Endothelial cell (in vitro differentiated cells): ENCODE measurements around the gene HIVEP3. TPM values are rescaled to one million over a fixed set of nuclear protein-coding genes. Genes with fewer than 3 reads are reported as not detected.

Experiments
- DNase-seq: peaks from one replicate; pipeline ENCODE4 v3.0.0; 2021; ENCODE audit warnings: low spot score
- H3K27ac Mint-ChIP-seq: one replicate; pipeline ENCODE4 v1.8.0; 2021; ENCODE audit warnings: mixed read lengths, inconsistent platforms; ENCODE audit not compliant: unreplicated experiment
- H3K27me3 Mint-ChIP-seq: one replicate; pipeline ENCODE4 v1.8.0; 2021; ENCODE audit warnings: mild to moderate bottlenecking, moderate library complexity, mixed read lengths, inconsistent platforms; ENCODE audit not compliant: unreplicated experiment
- H3K36me3 Mint-ChIP-seq: one replicate; pipeline ENCODE4 v1.8.0; 2021; ENCODE audit warnings: mild to moderate bottlenecking, low read depth, mixed read lengths, inconsistent platforms; ENCODE audit not compliant: unreplicated experiment
- H3K4me1 Mint-ChIP-seq: one replicate; pipeline ENCODE4 v1.8.0; 2021; ENCODE audit warnings: mild to moderate bottlenecking, mixed read lengths, inconsistent platforms; ENCODE audit not compliant: unreplicated experiment
- H3K4me3 Mint-ChIP-seq: one replicate; pipeline ENCODE4 v1.8.0; 2021; ENCODE audit warnings: mild to moderate bottlenecking, mixed read lengths, inconsistent platforms; ENCODE audit not compliant: unreplicated experiment
- H3K9me3 Mint-ChIP-seq: one replicate; pipeline ENCODE4 v1.8.0; 2021; ENCODE audit warnings: mixed read lengths, inconsistent platforms; ENCODE audit not compliant: unreplicated experiment
- CTCF ChIP-seq: fragments of 200-600 bp; sonication (generic); IDR thresholded peaks from one replicate; pipeline ENCODE4 v1.5.0; 2021; ENCODE audit warnings: antibody characterized with exemption; ENCODE audit not compliant: unreplicated experiment
- total RNA-seq: library from RNA; stranded (reverse); fragmentation: NEBNext Ultra II Directional; extraction: Animal tissue kit (Norgen Biotek cat#: 25700); gene quantifications from one replicate; pipeline ENCODE4 v1.2.1, GENCODE V29; 2021; ENCODE audit not compliant: unreplicated experiment

Gene HIVEP3
- total RNA-seq, 1 donor from 2014 or later: 8.9 TPM

- Mint-ChIP-seq H3K4me3 (no peak overlapping the region), H3K9me3 (no peaks in the 10 kb centered on the region)
Observed at GRCh38 chr1:41493626-41494350, 424.9 kb downstream of the HIVEP3 start.

GRCh38 chr1:41493117-41493536 lies 425.6 kb downstream of the HIVEP3 start:
- H3K36me3 Mint-ChIP-seq: peaks cover 4% of the 10 kb centered on the region
- H3K27ac Mint-ChIP-seq: no peak overlapping the region
- no peak overlapping the region for H3K4me3 Mint-ChIP-seq
- H3K9me3 Mint-ChIP-seq: no peaks in the 10 kb centered on the region
- peaks cover 2% of the 10 kb centered on the region for H3K4me1 Mint-ChIP-seq
- peaks cover 18% of the 10 kb centered on the region for H3K27me3 Mint-ChIP-seq
- TF ChIP-seq CTCF: no peak
- no peak for DNase-seq

More at GRCh38 chr1:41493626-41494350, 424.9 kb downstream of the HIVEP3 start:
- no peak for TF ChIP-seq CTCF
- Mint-ChIP-seq H3K36me3 (peaks cover 4% of the 10 kb centered on the region), H3K4me1 (peaks cover 2% of the 10 kb centered on the region), H3K27me3 (peaks cover 16% of the 10 kb centered on the region), H3K27ac (no peak overlapping the region)
- no peak for DNase-seq

GRCh38 chr1:41492341-41492848 lies 426.3 kb downstream of the HIVEP3 start:
- Mint-ChIP-seq H3K27ac (no peak overlapping the region), H3K36me3 (peaks cover 4% of the 10 kb centered on the region), H3K9me3 (no peaks in the 10 kb centered on the region), H3K4me3 (peak overlapping the region; percentile 44), H3K4me1 (peaks cover 2% of the 10 kb centered on the region), H3K27me3 (peaks cover 17% of the 10 kb centered on the region)
- peak; percentile 67 for DNase-seq
- peak; percentile 71 for TF ChIP-seq CTCF

GRCh38 chr1:41490911-41491310 lies 427.8 kb downstream of the HIVEP3 start:
- Mint-ChIP-seq H3K4me1 (peaks cover 15% of the 10 kb centered on the region), H3K9me3 (no peaks in the 10 kb centered on the region), H3K27ac (no peak overlapping the region), H3K36me3 (peaks cover 10% of the 10 kb centered on the region), H3K4me3 (no peak overlapping the region), H3K27me3 (peaks cover 17% of the 10 kb centered on the region)
- no peak for TF ChIP-seq CTCF
- no peak for DNase-seq

GRCh38 chr1:41489561-41489960 lies 429.2 kb downstream of the HIVEP3 start:
- H3K27ac Mint-ChIP-seq: no peak overlapping the region

More at GRCh38 chr1:41489561-41489960, 429.2 kb downstream of the HIVEP3 start:
- TF ChIP-seq CTCF: no peak
- Mint-ChIP-seq H3K4me3 (peak overlapping the region; percentile 21), H3K27me3 (peaks cover 19% of the 10 kb centered on the region), H3K9me3 (no peaks in the 10 kb centered on the region), H3K36me3 (peaks cover 10% of the 10 kb centered on the region), H3K4me1 (peaks cover 24% of the 10 kb centered on the region)
- no peak for DNase-seq
